Kidney epithelial cell (primary cell): ENCODE results near the gene CARTPT. TPM values are rescaled to one million over a fixed set of nuclear protein-coding genes. Genes with fewer than 3 reads are reported as not detected.

Experiments used
- DNase-seq: peaks from one replicate; pipeline ENCODE4 v3.0.0-alpha.2; 2010; ENCODE audit warnings: low read depth
- H3K27me3 ChIP-seq: 2 replicates; pipeline ENCODE4 v1.6.0; 2011; ENCODE audit warnings: low read length; ENCODE audit not compliant: control insufficient read depth, insufficient read depth
- H3K36me3 ChIP-seq: 2 replicates; pipeline ENCODE4 v1.5.1; 2011; ENCODE audit warnings: low read length; ENCODE audit not compliant: control insufficient read depth, insufficient read depth
- H3K4me3 ChIP-seq: 2 replicates; pipeline ENCODE4 v1.5.1; 2011; ENCODE audit warnings: low read depth, mild to moderate bottlenecking, control low read depth, low read length
- total RNA-seq: library from RNA; depleted of rRNA; stranded (reverse); fragments of >200 nt; gene quantifications from 2 replicates; pipeline ENCODE4 v1.2.3, GENCODE V29; 2015
- TF ChIP-seq, protein P1 (sequence below): IDR thresholded peaks from 2 replicates; pipeline ENCODE4 v1.5.1; 2011; ENCODE audit warnings: mild to moderate bottlenecking, moderate library complexity, low read length, control low read depth, inconsistent platforms; ENCODE audit not compliant: insufficient read depth, poor library complexity, severe bottlenecking

Gene CARTPT
- total RNA-seq, 1 donor from 2014 or later: not detected

DNA sequence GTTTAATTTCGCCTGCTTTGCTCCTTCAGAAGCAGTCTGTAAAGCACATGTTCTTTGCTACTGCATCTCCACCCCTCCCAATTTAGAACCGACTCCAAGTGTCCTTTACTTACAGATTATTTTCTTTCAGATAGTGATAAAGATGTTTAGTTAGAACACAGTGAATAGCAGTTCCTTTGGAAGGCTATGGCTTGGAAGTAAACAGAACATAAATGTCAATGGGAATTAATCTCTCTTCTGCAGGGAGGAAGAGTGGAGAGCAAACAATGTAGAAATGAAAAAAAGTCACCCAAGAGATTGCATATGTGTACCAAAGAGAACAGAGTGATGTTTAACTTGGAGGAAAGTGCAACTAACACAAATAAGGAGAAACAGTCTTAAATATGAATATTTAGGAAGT lies 4.2 kb upstream of the CARTPT start:
- H3K27me3 ChIP-seq: peaks cover 22% of the 10 kb centered on the region
- TF ChIP-seq, protein P1, sequence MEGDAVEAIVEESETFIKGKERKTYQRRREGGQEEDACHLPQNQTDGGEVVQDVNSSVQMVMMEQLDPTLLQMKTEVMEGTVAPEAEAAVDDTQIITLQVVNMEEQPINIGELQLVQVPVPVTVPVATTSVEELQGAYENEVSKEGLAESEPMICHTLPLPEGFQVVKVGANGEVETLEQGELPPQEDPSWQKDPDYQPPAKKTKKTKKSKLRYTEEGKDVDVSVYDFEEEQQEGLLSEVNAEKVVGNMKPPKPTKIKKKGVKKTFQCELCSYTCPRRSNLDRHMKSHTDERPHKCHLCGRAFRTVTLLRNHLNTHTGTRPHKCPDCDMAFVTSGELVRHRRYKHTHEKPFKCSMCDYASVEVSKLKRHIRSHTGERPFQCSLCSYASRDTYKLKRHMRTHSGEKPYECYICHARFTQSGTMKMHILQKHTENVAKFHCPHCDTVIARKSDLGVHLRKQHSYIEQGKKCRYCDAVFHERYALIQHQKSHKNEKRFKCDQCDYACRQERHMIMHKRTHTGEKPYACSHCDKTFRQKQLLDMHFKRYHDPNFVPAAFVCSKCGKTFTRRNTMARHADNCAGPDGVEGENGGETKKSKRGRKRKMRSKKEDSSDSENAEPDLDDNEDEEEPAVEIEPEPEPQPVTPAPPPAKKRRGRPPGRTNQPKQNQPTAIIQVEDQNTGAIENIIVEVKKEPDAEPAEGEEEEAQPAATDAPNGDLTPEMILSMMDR: no peak
- no peak for DNase-seq

DNA sequence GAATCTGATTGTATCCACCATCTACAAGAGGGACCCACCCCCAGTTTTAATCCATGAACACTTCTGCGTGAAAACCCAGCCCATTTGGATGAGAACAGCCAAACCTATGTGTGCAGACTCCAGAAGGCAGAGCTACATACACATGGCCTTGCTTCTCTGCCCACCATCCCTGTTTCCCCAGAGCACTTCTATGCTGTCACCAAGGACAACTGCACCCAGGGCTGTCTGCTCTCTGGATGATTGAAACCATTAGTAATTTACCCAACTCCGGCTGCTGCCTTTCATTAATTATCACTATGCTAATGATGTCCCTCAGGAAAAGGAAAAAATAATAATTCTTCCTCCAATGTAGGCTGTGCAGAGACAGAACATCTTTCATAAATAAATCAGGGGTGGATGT lies 8.9 kb downstream of the CARTPT start:
- peaks cover 2% of the 10 kb centered on the region for H3K27me3 ChIP-seq
- no peak for DNase-seq
- no peaks in the 10 kb centered on the region for H3K36me3 ChIP-seq
- no peak overlapping the region for H3K4me3 ChIP-seq
- TF ChIP-seq, protein P1: no peak

More for the DNA sequence above, 4.2 kb upstream of the CARTPT start:
- Histone ChIP-seq H3K4me3 (no peak overlapping the region), H3K36me3 (no peaks in the 10 kb centered on the region)

DNA sequence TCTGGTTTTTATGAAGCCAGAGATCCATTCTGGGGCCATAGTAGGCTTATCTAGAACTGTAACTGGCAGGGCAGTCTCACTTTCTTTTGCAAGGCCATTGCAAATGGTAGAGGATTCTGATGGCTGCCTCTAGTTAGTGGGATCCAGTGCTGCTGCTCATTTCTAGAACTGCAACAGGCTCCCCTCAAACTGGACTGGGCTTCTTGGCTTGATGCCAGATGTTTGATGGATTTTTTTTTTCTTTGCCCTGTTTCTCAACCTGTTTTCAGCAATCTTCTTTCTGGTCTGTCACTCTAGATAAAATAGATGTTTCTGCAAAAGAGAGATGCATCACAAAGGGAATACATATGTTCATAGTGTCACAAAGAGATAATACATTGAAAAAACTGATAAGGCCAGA lies 11.9 kb downstream of the CARTPT start:
- Histone ChIP-seq H3K4me3 (no peak overlapping the region), H3K36me3 (no peaks in the 10 kb centered on the region), H3K27me3 (peaks cover 2% of the 10 kb centered on the region)
- TF ChIP-seq, protein P1: no peak
- DNase-seq: no peak

DNA sequence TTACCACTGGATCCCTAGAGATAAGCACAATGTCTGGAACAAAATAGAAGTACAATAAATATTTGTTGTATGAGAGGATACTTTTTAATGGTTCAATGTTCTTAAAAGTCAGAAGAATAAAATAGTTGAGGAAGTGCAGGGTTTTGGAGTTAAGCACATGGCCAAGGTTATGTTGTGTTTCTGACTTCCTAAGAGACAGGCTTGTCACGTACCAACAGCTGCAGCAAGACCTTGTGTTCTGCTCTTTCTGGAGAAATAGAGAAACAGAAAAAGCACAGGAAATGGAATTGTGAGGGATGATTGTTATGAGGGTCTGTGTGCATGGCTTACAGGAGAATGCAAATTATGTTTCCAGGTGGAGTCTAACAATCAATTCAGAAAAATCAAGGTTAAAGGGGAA lies 12.9 kb downstream of the CARTPT start:
- H3K4me3 ChIP-seq: no peak overlapping the region
- DNase-seq: no peak
- TF ChIP-seq, protein P1: no peak
- no peaks in the 10 kb centered on the region for H3K36me3 ChIP-seq
- H3K27me3 ChIP-seq: peaks cover 2% of the 10 kb centered on the region

DNA sequence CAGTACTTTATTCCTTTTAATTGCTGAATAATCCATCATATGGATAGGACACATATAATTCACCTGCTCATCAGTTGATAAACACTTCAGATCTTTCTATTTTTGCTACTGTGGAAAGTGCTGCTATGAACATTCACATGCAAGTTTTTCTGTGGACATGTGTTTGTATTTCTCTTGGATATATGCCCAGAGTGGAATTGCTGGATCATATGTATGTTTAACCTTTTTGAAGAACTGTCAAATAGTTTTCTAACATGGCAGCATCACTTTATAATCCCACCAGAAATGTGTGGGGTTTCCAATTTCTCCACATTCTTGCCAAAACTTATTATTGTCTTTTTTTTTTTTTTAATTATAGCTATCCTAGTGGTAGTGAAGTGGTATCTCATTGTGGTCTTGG lies 15.1 kb downstream of the CARTPT start:
- TF ChIP-seq, protein P1: no peak
- no peaks in the 10 kb centered on the region for H3K36me3 ChIP-seq

DNA sequence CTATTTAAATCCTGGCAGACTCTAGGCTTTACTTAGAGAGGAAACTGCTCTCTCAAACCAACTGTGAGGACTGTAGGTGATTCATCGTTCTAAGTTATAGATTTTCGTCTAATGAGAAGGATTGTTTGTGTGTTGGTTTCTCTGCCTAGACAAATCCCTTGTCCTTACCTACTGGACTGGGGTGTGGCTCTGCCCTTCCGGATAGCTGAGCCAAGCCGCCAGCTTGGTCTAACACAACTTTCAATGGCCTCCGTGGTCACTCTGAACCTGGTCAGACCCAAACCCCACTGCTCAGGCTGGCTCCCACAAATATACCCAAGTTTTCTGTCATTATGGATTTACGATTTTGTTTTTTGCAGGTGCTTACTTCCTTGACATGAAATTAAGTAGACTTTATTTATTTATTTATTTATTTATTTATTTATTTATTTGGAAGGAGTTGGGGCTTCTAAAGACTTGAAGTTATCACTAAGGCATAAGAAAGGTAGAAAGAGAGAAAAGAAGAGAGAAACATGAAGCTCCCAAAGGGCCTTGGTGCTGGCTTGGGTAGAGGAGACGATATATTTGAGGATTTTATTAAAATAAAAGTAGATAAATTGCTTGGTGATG lies 19.0 kb downstream of the CARTPT start:
- no peaks in the 10 kb centered on the region for H3K27me3 ChIP-seq
- no peak overlapping the region for H3K4me3 ChIP-seq
- TF ChIP-seq, protein P1: no peak
- no peak for DNase-seq
- H3K36me3 ChIP-seq: no peaks in the 10 kb centered on the region

More for the DNA sequence above, 15.1 kb downstream of the CARTPT start:
- H3K4me3 ChIP-seq: no peak overlapping the region
- no peaks in the 10 kb centered on the region for H3K27me3 ChIP-seq
- DNase-seq: no peak
